Testis (tissue), 2 donors: Measurements from ENCODE around the gene SLC41A1.

Source experiments
- POLR2A ChIP-seq: fragments of 450-650 bp; IDR thresholded peaks from one replicate; pipeline ENCODE4 v1.6.1; 2017; ENCODE audit warnings: antibody characterized with exemption, mild to moderate bottlenecking, moderate library complexity
- TF ChIP-seq, protein P1 (sequence below), 3 experiments: fragments of 450-650 bp in 2 of 3; fragments of 200-600 bp in 1 of 3; sonication (generic) in 1 of 3; IDR thresholded peaks; one replicate each; pipeline ENCODE4 v1.5.1; 2016 to 2019; ENCODE audit warnings: antibody characterized with exemption in 3 of 3, mild to moderate bottlenecking in 2 of 3, moderate library complexity in 1 of 3

DNA sequence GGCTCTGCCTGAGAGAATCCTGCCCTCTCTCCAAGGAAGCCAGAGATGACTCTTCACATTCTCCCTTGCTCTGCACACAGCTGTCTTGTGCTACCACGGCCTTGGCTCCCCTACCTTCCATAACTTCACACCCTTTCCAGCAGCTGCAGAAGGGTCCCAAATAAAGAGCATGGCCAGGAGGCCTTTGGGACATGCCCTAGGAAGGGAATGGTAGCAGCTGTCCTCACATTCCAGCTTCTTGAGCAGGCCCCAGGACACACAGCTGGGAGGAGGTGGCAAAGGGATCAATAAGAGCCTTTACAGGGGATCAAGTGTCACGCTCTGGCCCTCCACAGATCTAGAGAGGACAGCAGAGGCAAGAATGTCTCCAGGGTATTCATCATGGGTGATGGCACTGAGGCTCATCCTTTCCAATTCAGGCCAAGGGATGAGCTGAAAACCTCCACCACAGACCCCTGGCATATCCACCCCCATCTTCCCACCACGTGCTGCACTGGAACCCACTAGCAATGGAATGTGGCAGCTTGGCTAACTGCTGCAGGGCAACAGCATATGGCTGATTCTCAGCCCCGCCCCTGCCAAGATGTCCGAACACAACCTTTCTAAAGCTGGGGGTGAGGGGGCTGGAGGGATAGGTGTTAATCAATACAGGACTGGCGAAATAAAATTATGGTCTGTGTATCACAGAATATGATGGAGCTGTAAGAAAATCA lies 19.9 kb downstream of the SLC41A1 start:
- TF ChIP-seq, protein P1, sequence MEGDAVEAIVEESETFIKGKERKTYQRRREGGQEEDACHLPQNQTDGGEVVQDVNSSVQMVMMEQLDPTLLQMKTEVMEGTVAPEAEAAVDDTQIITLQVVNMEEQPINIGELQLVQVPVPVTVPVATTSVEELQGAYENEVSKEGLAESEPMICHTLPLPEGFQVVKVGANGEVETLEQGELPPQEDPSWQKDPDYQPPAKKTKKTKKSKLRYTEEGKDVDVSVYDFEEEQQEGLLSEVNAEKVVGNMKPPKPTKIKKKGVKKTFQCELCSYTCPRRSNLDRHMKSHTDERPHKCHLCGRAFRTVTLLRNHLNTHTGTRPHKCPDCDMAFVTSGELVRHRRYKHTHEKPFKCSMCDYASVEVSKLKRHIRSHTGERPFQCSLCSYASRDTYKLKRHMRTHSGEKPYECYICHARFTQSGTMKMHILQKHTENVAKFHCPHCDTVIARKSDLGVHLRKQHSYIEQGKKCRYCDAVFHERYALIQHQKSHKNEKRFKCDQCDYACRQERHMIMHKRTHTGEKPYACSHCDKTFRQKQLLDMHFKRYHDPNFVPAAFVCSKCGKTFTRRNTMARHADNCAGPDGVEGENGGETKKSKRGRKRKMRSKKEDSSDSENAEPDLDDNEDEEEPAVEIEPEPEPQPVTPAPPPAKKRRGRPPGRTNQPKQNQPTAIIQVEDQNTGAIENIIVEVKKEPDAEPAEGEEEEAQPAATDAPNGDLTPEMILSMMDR (IDR thresholded peaks at IDR 0.05), result no peak
- no peak for TF ChIP-seq POLR2A
